A549 (cell line): ENCODE results near the gene ZNF212. TPM values are rescaled to one million over a fixed set of nuclear protein-coding genes. Genes with fewer than 3 reads are reported as not detected.

Experiments used
- ATAC-seq, 2 experiments: fragments of 200-7000 bp in 1 of 2; fragments of >200 bp in 1 of 2; cut with Nextera tagmentation in 1 of 2; cut with Tn5 transposase in 1 of 2; 3 replicates each; pipeline versions ENCODE4 v1.8.0 to v1.9.1; 2018 to 2020; ENCODE audit warnings: mild to moderate bottlenecking in 1 of 2, moderate library complexity in 1 of 2
- CTCF ChIA-PET: fragments of 300-600 bp; sonication (Branson Sonifier 250); formaldehyde crosslinking; extraction: SDS; loops from one replicate; lab custom pipeline; 2021; ENCODE audit warnings: antibody characterized with exemption, inconsistent platforms; lab: Yijun Ruan, JAX
- POLR2A ChIA-PET: fragments of 350-600 bp; formaldehyde crosslinking; extraction: SDS; loops from one replicate; lab custom pipeline; 2021; ENCODE audit warnings: antibody characterized with exemption, inconsistent platforms; lab: Yijun Ruan, JAX
- DNase-seq, 2 experiments: peaks; one replicate each; pipeline versions ENCODE4 v3.0.0 to v3.0.0-alpha.2; 2011 to 2016; ENCODE audit warnings: low read depth in 1 of 2, low spot score in 1 of 2
- FAIRE-seq: peaks from 2 replicates; lab custom pipeline; 2011; peaks lifted over from hg19 to GRCh38; lab: Jason Lieb, UNC
- H3K27ac ChIP-seq, 2 experiments: fragments of >200 bp; sonication (Bioruptor Twin); formaldehyde crosslinking; 3 replicates each; pipeline ENCODE4 v1.5.1; 2016 to 2017
- H3K4me1 ChIP-seq: fragments of >200 bp; sonication (Bioruptor Twin); formaldehyde crosslinking; 3 replicates; pipeline ENCODE4 v1.6.1; 2016
- H3K4me2 ChIP-seq: fragments of >200 bp; sonication (Bioruptor Twin); formaldehyde crosslinking; 3 replicates; pipeline ENCODE4 v1.6.1; 2016
- H3K4me3 ChIP-seq: fragments of >200 bp; sonication (Bioruptor Twin); formaldehyde crosslinking; 3 replicates; pipeline ENCODE4 v1.5.1; 2016
- H3K9me3 ChIP-seq: fragments of >200 bp; sonication (Bioruptor Twin); formaldehyde crosslinking; 3 replicates; pipeline ENCODE4 v1.6.1; 2016
- BHLHE40 ChIP-seq: IDR thresholded peaks from 2 replicates; pipeline ENCODE4 v1.6.1; 2012; ENCODE audit warnings: low read depth, low read length, inconsistent platforms
- CBX2 ChIP-seq: fragments of 200-600 bp; sonication (generic); IDR thresholded peaks from 2 replicates; pipeline ENCODE4 v1.6.1; 2016; ENCODE audit warnings: low read depth, mild to moderate bottlenecking, borderline replicate concordance
- CEBPB ChIP-seq, 2 experiments: fragments of >200 bp in 1 of 2; sonication (Bioruptor Twin) in 1 of 2; formaldehyde crosslinking in 1 of 2; IDR thresholded peaks; 2 replicates each; pipeline ENCODE4 v1.6.1; 2012 to 2016
- CHD2 ChIP-seq: fragments of 150-350 bp; IDR thresholded peaks from 2 replicates; pipeline ENCODE4 v1.6.1; 2014; ENCODE audit warnings: low read length; ENCODE audit not compliant: partially characterized antibody
- FOSL2 ChIP-seq, 2 experiments: fragments of 450-650 bp in 1 of 2; fragments of >200 bp in 1 of 2; sonication (Bioruptor Twin) in 1 of 2; formaldehyde crosslinking; IDR thresholded peaks; 2 replicates each; pipeline versions ENCODE4 v1.5.0 to v1.6.1; 2016 to 2020; ENCODE audit warnings: mild to moderate bottlenecking in 1 of 2, moderate library complexity in 1 of 2
- FOXS1 ChIP-seq: fragments of 250-450 bp; sonication (Bioruptor Pico); IDR thresholded peaks from 2 replicates; pipeline ENCODE4 v1.5.0; 2020; ENCODE audit warnings: mild to moderate bottlenecking, moderate library complexity
- GATA3 ChIP-seq: IDR thresholded peaks from 2 replicates; pipeline ENCODE4 v1.6.1; 2012; ENCODE audit warnings: borderline replicate concordance
- HDAC2 ChIP-seq: fragments of 200-600 bp; sonication (generic); IDR thresholded peaks from 2 replicates; pipeline ENCODE4 v1.6.1; 2016
- HEYL ChIP-seq: fragments of 250-450 bp; sonication (Bioruptor Pico); IDR thresholded peaks from 2 replicates; pipeline ENCODE4 v1.8.0; 2021; ENCODE audit warnings: mild to moderate bottlenecking, moderate library complexity
- HMGXB4 ChIP-seq: fragments of 250-450 bp; sonication (Bioruptor Pico); IDR thresholded peaks from 2 replicates; pipeline ENCODE4 v1.5.0; 2021; ENCODE audit warnings: mild to moderate bottlenecking, moderate library complexity, borderline replicate concordance
- HOXA7 ChIP-seq: fragments of 250-450 bp; sonication (Bioruptor Pico); IDR thresholded peaks from 2 replicates; pipeline ENCODE4 v1.5.0; 2020; ENCODE audit warnings: mild to moderate bottlenecking, moderate library complexity
- HOXB13 ChIP-seq: fragments of 250-450 bp; sonication (Bioruptor Pico); IDR thresholded peaks from 2 replicates; pipeline ENCODE4 v1.5.0; 2020; ENCODE audit warnings: low read depth, mild to moderate bottlenecking, moderate library complexity
- JUN ChIP-seq, 2 experiments: fragments of >200 bp; sonication (Bioruptor Twin); formaldehyde crosslinking; IDR thresholded peaks; 2 replicates in 1 of 2; 3 replicates in 1 of 2; pipeline ENCODE4 v1.6.1; 2016 to 2017
- JUNB ChIP-seq: fragments of >200 bp; sonication (Bioruptor Twin); formaldehyde crosslinking; IDR thresholded peaks from 2 replicates; pipeline ENCODE4 v1.6.1; 2016
- KDM5A ChIP-seq: fragments of 200-600 bp; sonication (generic); IDR thresholded peaks from 2 replicates; pipeline ENCODE4 v1.6.1; 2016; ENCODE audit warnings: antibody characterized with exemption, mild to moderate bottlenecking
- MAFK ChIP-seq: fragments of 450-650 bp; IDR thresholded peaks from 2 replicates; pipeline ENCODE4 v1.6.1; 2014; ENCODE audit not compliant: partially characterized antibody
- MYC ChIP-seq: IDR thresholded peaks from 2 replicates; pipeline ENCODE4 v1.6.1; 2012; ENCODE audit warnings: mild to moderate bottlenecking, inconsistent platforms, low read length, improper control_type of control experiment, borderline replicate concordance
- NPAS2 ChIP-seq: fragments of 250-450 bp; sonication (Bioruptor Pico); IDR thresholded peaks from 2 replicates; pipeline ENCODE4 v1.8.0; 2022; ENCODE audit warnings: mild to moderate bottlenecking, moderate library complexity, borderline replicate concordance
- NR3C1 ChIP-seq: fragments of >200 bp; sonication (Bioruptor Twin); formaldehyde crosslinking; IDR thresholded peaks from 3 replicates; pipeline ENCODE4 v1.6.1; 2017
- PHF8 ChIP-seq: fragments of 200-600 bp; sonication (generic); IDR thresholded peaks from 2 replicates; pipeline ENCODE4 v1.6.1; 2016; ENCODE audit warnings: low read depth, mild to moderate bottlenecking, antibody characterized with exemption, moderate library complexity, borderline replicate concordance
- POLR2AphosphoS2 ChIP-seq: conservative IDR thresholded peaks from 2 replicates; pipeline ENCODE4 v1.6.1; 2012; ENCODE audit warnings: low read length, improper control_type of control experiment, inconsistent platforms
- RARB ChIP-seq: fragments of 250-450 bp; sonication (Bioruptor Pico); IDR thresholded peaks from 2 replicates; pipeline ENCODE4 v1.8.0; 2021; ENCODE audit warnings: mild to moderate bottlenecking, moderate library complexity
- RCOR1 ChIP-seq: fragments of 150-350 bp; IDR thresholded peaks from 2 replicates; pipeline ENCODE4 v1.6.1; 2014; ENCODE audit warnings: antibody characterized with exemption, low read length, low read depth
- REST ChIP-seq: fragments of 200-600 bp; sonication (generic); IDR thresholded peaks from 2 replicates; pipeline ENCODE4 v1.6.1; 2016; ENCODE audit warnings: antibody characterized with exemption, mild to moderate bottlenecking, moderate library complexity
- RFX5 ChIP-seq: fragments of 450-650 bp; IDR thresholded peaks from 2 replicates; pipeline ENCODE4 v1.7.1; 2014; ENCODE audit warnings: antibody characterized with exemption, mild to moderate bottlenecking, moderate library complexity
- RNF2 ChIP-seq: fragments of 200-600 bp; sonication (generic); IDR thresholded peaks from 2 replicates; pipeline ENCODE4 v1.6.1; 2016; ENCODE audit warnings: low read depth, mild to moderate bottlenecking, antibody characterized with exemption, moderate library complexity, borderline replicate concordance
- SMC3 ChIP-seq: fragments of >200 bp; sonication (Bioruptor Twin); formaldehyde crosslinking; IDR thresholded peaks from 3 replicates; pipeline ENCODE4 v1.6.1; 2018; ENCODE audit warnings: inconsistent platforms
- TP53 ChIP-seq: fragments of 250-450 bp; sonication (Bioruptor Pico); IDR thresholded peaks from 2 replicates; pipeline ENCODE4 v1.5.0; 2021; ENCODE audit warnings: mild to moderate bottlenecking, moderate library complexity
- ZFP36 ChIP-seq: fragments of 450-650 bp; IDR thresholded peaks from 2 replicates; pipeline ENCODE4 v1.6.1; 2014; ENCODE audit warnings: borderline replicate concordance; ENCODE audit not compliant: partially characterized antibody
- ZNF302 ChIP-seq: fragments of 250-450 bp; sonication (Bioruptor Pico); IDR thresholded peaks from 2 replicates; pipeline ENCODE4 v1.9.0; 2021; ENCODE audit warnings: inconsistent platforms, mild to moderate bottlenecking, moderate library complexity
- WGBS: methylation state at CpG from one replicate; pipeline ENCODE4 v1.1.6; 2017; ENCODE audit errors: missing lambda C conversion rate; 5-methylcytosine and 5-hydroxymethylcytosine counted together
- polyA plus RNA-seq, 4 experiments: library from polyadenylated mRNA; depleted of rRNA in 3 of 4; stranded (reverse); fragments of >200 nt; fragmentation: RNase III in 1 of 4; extraction: RNeasy Plus Mini Kit Qiagen cat#74134 plus additional on column Dnase treatment in 1 of 4; gene quantifications; 2 replicates in 3 of 4; 3 replicates in 1 of 4; pipeline ENCODE4 v1.2.3, GENCODE V29; 2011 to 2017

Gene ZNF212
- polyA plus RNA-seq, 2 of the 4 experiments (the other 2 are of a cell fraction) = 5.5 to 7.9 TPM

DNA sequence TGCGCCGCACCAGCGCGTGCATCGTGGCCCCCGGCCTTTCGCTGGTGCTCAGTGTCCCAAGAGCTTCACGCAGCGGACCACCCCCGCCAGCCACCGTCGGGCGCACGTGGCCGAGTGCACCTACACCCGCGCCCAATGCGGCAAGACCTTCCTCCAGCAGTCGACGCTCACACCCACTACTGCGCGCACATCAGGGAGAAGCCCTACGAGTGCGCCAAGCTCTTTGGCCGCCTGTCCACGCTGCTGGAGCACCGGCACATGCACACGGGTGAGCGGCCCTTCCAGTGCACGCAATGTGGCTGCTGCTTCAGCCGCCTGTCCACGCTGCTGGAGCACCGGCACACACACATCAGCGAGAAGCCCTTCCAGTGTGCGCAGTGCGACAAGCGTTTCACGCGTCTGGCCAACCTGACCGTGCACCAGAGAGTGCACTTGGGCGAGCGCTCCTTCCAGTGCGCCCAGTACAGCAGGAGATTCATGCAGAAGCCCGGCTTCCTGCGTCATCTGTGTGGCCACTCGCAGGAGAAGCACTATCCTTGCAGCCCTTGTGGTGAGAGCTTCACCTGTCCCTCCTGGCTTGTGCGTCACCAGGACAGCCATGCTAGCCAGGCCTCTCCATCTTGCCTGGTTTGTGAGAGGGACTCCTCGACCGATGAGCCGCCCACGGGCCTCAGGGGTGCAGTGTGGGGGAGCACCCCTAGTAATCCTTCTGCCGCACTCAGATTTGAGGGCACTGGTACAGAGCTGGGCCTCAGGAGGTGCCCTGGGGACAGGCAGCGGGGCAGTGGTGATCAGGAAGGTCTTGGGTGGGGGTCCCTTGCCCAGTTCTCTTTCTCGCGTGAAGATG lies 55.4 kb downstream of the ZNF212 start:
- ChIA-PET CTCF (interaction anchor here (1.1 to 1.5 kb wide), 2 partner anchors 10 to 33 kb away, joined by 3 to 4 read pairs; partner anchors contain the start of gene ZNF783), POLR2A (no interaction called here)
- no peaks in the 10 kb centered on the region for H3K4me1 ChIP-seq
- H3K4me2 ChIP-seq = no peak overlapping the region
- TF ChIP-seq CHD2 = no peak
- TF ChIP-seq BHLHE40 = no peak
- TF ChIP-seq ZNF302 (CRISPR knock-in tag) = no peak
- no peak for TF ChIP-seq CEBPB (IDR thresholded peaks at IDR 0.05)
- no peak for TF ChIP-seq NPAS2 (CRISPR knock-in tag)
- TF ChIP-seq PHF8 = no peak
- no peak for TF ChIP-seq TP53 (CRISPR knock-in tag)
- TF ChIP-seq POLR2AphosphoS2 = no peak
- TF ChIP-seq RARB (CRISPR knock-in tag) = no peak
- no peak for TF ChIP-seq HOXA7
- WGBS = 91% methylated on average over 46 of the region's 55 CpGs
- FAIRE-seq (no peak), DNase-seq (no peak), ATAC-seq (no peak)
- no peak overlapping the region for H3K27ac ChIP-seq
- H3K4me3 ChIP-seq = no peak overlapping the region
- H3K9me3 ChIP-seq = no peaks in the 10 kb centered on the region

DNA sequence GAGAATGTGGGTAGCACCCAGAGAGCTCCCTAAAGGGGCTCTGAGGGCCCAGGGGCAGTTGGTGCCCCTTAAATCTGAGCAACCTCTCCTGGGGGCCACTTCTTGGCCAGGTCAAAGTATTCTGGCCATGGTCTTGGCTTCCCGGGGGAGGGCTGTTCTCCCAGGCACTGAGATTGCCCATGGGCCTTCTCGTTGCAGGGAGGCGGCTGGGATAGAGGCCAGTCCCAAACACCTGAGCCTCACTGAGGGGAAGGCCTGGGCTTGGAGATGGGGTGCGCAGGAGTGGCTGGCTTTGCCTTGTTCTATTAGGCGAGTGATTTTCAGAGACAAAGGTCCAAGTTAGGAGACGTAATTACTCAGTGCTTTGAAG lies 56.0 kb downstream of the ZNF212 start:
- ChIA-PET POLR2A (no interaction called here), CTCF (interaction anchor here (1.1 to 1.5 kb wide), 2 partner anchors 11 to 33 kb away, joined by 3 to 4 read pairs; partner anchors contain the start of gene ZNF783)
- no peak for ATAC-seq
- no peak overlapping the region for H3K27ac ChIP-seq
- 86% methylated on average over 6 of the region's 6 CpGs for whole genome bisulfite sequencing
- no peak for FAIRE-seq
- TF ChIP-seq RFX5 (no peak), REST (no peak), CBX2 (no peak), FOSL2 (IDR thresholded peaks at IDR 0.05) (no peak), FOSL2 (CRISPR knock-in tag; IDR thresholded peaks at IDR 0.05) (no peak), HDAC2 (no peak), FOXS1 (CRISPR knock-in tag) (no peak), HEYL (no peak), KDM5A (no peak)
- H3K4me2 ChIP-seq = no peak overlapping the region
- no peak overlapping the region for H3K4me3 ChIP-seq
- DNase-seq = no peak
- no peaks in the 10 kb centered on the region for H3K9me3 ChIP-seq
- H3K4me1 ChIP-seq = no peaks in the 10 kb centered on the region

DNA sequence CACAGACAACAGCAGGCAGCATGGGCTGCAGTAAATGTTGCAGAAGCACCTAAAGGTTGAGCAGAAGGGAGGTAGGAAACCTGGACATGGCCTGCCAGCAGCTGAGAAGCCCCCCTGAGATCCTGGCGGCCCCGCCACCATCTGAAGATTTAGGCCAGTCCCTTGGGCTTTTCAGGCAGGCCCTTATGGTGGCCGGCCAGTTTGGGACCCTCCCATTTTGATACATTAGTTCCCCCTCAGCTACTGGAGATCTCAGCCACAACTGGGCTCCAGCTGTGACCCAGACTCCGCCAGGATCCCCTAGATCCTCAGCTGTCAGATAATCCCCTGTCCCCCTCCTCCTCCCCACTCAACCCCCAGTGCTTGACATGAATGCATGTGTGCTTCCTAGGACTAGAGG lies 56.9 kb downstream of the ZNF212 start:
- ATAC-seq (no peak), FAIRE-seq (no peak), DNase-seq (no peak)
- no peaks in the 10 kb centered on the region for H3K9me3 ChIP-seq
- WGBS = 72% methylated on average over 4 of the region's 4 CpGs
- ChIA-PET POLR2A (interaction anchor here (0.8 kb wide), 1 partner anchor 12 kb away, joined by 3 read pairs; no protein-coding TSS in a partner anchor), CTCF (interaction anchor here (0.8 to 1.5 kb wide), 5 partner anchors 10 to 60 kb away, joined by 3 to 4 read pairs (median 3); partner anchors contain the start of gene ZNF783)
- no peak overlapping the region for H3K27ac ChIP-seq
- no peaks in the 10 kb centered on the region for H3K4me1 ChIP-seq
- no peak overlapping the region for H3K4me3 ChIP-seq
- H3K4me2 ChIP-seq = no peak overlapping the region
- no peak for TF ChIP-seq ZFP36
- no peak for TF ChIP-seq JUNB
- no peak for TF ChIP-seq RNF2
- no peak for TF ChIP-seq GATA3
- no peak for TF ChIP-seq PHF8
- TF ChIP-seq MYC = no peak
- no peak for TF ChIP-seq RCOR1
- no peak for TF ChIP-seq CHD2
- no peak for TF ChIP-seq FOXS1 (CRISPR knock-in tag)
- no peak for TF ChIP-seq NPAS2 (CRISPR knock-in tag)
- no peak for TF ChIP-seq SMC3
- no peak for TF ChIP-seq NR3C1
- TF ChIP-seq HOXB13 (CRISPR knock-in tag) = no peak
- no peak for TF ChIP-seq JUN (IDR thresholded peaks at IDR 0.05)
- no peak for TF ChIP-seq HMGXB4 (CRISPR knock-in tag)
- TF ChIP-seq HOXA7 = no peak
- no peak for TF ChIP-seq MAFK
